Neural progenitor cell (in vitro differentiated cells): Measurements from ENCODE around the gene TXNDC15.

Experiments
- CTCF ChIP-seq: fragments of 200-600 bp; sonication (generic); IDR thresholded peaks from 2 replicates; pipeline ENCODE4 v1.5.1; 2017; ENCODE audit warnings: antibody characterized with exemption, mild to moderate bottlenecking
- EZH2 ChIP-seq: fragments of 200-600 bp; sonication (generic); IDR thresholded peaks from 2 replicates; pipeline ENCODE4 v1.6.1; 2017; ENCODE audit warnings: antibody characterized with exemption, mild to moderate bottlenecking, moderate library complexity

- TF ChIP-seq CTCF, result no peak
- peak; percentile 21 for TF ChIP-seq EZH2
These were observed 872 bp downstream of the TXNDC15 start for GRCh38 chr5:134874831-134875655.
